Activated CD4-positive, alpha-beta T cell treated with anti-CD3 and anti-CD28 coated beads, Interleukin-2, amount 10 ng/mL, durations not matched to agents 7 days and 5 days (primary cell): ENCODE measurements around the gene CD93. TPM values are rescaled to one million over a fixed set of nuclear protein-coding genes. Genes with fewer than 3 reads are reported as not detected.

ENCODE experiments used
- CTCF ChIA-PET: fragments of 350-600 bp; sonication (Branson Sonifier 250); formaldehyde crosslinking; loops from one replicate; lab custom pipeline; 2021; ENCODE audit warnings: antibody characterized with exemption; lab: Charles Lee
- POLR2A ChIA-PET: fragments of 350-600 bp; sonication (Branson Sonifier 250); formaldehyde crosslinking; loops from one replicate; lab custom pipeline; 2021; ENCODE audit warnings: antibody characterized with exemption; lab: Charles Lee
- DNase-seq: peaks from one replicate; pipeline ENCODE4 v3.0.0-alpha.2; 2020
- H3K27ac Mint-ChIP-seq: one replicate; pipeline ENCODE4 v1.8.0; 2021; ENCODE audit warnings: mild to moderate bottlenecking, moderate library complexity, mixed read lengths
- H3K27me3 Mint-ChIP-seq: one replicate; pipeline ENCODE4 v1.8.0; 2021; ENCODE audit warnings: mixed read lengths
- H3K36me3 Mint-ChIP-seq: one replicate; pipeline ENCODE4 v1.8.0; 2021; ENCODE audit warnings: low read depth, mixed read lengths
- H3K4me1 Mint-ChIP-seq: one replicate; pipeline ENCODE4 v1.8.0; 2021; ENCODE audit warnings: mixed read lengths
- H3K4me3 Mint-ChIP-seq: one replicate; pipeline ENCODE4 v1.8.0; 2021; ENCODE audit warnings: mild to moderate bottlenecking, moderate library complexity, mixed read lengths
- H3K9me3 Mint-ChIP-seq: one replicate; pipeline ENCODE4 v1.8.0; 2021; ENCODE audit warnings: mixed read lengths
- total RNA-seq, 2 experiments: library from RNA; stranded (reverse); gene quantifications; one replicate each; pipeline ENCODE4 v1.2.3, GENCODE V29; 2021

The CD93 gene
- total RNA-seq, 2 experiments from 2014 or later, result 1.7 to 1.8 TPM

DNA sequence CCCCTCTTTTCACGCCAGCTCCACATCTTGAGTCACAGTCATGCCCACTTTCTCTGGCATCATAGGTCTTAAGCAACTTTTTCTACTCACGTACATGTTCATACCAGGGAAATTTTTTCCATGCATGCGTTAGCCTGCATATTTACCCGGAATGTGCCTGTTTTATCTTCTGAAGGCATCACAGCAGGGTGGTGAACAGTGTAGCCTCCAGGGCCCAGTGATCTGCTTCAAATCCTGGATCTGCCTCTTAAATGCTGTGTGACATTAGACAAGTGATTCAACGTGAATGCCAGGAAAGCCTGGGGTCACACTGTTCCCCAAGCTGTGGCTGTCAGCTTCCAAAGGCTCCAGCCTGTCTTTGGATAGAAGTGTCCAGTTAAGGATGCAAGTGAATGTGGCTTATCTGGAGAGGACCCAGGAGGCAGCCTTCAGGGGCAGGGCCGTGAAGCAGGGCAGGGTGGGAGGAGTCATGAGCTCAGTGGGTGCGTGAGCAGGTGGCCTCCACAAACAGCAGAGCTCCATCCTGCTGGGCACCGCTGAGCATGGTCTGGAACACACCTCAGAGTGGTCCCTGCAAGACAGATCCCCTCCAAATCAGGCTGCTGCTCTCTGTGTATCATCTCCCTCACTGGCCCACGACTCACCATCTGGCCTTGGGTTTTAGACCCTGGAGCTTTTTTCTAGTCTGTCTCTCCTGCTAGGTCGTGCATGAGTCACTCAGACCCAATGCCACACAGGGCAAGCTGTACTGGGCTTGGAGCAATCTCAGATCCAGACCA, 30.4 kb upstream of the CD93 start:
- H3K4me3 Mint-ChIP-seq, result no peak overlapping the region
- H3K4me1 Mint-ChIP-seq, result peaks cover 2% of the 10 kb centered on the region
- H3K27me3 Mint-ChIP-seq, result no peaks in the 10 kb centered on the region
- H3K36me3 Mint-ChIP-seq, result no peaks in the 10 kb centered on the region
- H3K27ac Mint-ChIP-seq, result no peak overlapping the region
- no peaks in the 10 kb centered on the region for H3K9me3 Mint-ChIP-seq
- DNase-seq, result no peak
- ChIA-PET CTCF (interaction anchor here (0.7 kb wide), 1 partner anchor 9 kb away, joined by 3 read pairs; no protein-coding TSS in a partner anchor), POLR2A (no interaction called here)

DNA sequence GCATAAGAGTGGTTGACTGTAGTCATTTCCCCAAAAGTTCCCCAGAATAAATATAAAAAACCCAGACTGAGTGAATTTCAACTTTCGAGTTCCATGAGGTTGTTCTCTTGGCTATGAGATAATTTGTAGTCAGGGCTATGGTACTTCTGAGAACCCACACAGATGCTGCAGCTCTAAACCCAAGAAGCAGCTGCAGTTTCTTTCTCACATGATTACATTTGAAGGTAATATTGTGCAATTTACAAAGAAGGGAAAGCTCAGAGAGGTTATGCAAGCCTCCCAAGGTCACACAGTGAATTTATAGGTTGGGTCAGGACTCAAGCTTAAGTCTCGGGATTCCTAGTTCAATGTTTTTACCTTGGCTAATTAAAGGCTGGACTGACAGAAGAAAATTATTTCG, 29.7 kb upstream of the CD93 start:
- Mint-ChIP-seq H3K4me1 (peaks cover 2% of the 10 kb centered on the region), H3K27ac (no peak overlapping the region)
- CTCF ChIA-PET, result interaction anchor here (0.7 kb wide), 1 partner anchor 9 kb away, joined by 3 read pairs; no protein-coding TSS in a partner anchor

DNA sequence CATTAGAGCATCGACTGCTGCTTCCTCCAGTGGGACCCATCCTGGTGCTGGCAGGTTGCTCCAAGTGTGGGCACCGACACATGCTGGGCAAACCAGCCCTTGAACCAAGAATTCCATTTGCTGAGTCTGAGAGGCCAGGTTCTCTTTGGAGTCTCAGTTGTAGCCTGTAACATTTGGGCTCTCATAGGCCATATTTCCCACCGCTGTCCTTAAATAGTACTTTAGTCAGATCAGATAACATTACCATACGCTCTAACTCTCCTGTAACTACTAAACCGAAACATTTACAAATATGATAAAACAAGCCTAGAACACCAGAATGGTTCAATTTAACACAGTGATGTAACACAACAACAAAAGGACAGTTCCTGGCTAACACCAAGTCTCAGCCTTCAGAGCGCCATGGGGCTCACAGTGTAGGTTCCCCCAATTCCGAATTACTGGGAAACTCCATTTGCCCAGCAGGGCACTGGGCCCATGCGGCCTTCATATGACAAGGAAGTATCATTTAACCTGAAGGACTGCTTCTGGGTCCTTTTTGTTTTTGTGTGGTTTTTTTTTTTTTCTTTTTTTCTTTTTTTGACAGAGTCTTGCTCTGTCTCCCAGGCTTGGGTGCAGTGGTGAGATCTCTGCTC, 28.4 kb upstream of the CD93 start:
- Mint-ChIP-seq H3K4me1 (no peaks in the 10 kb centered on the region), H3K27ac (no peak overlapping the region), H3K9me3 (no peaks in the 10 kb centered on the region), H3K4me3 (no peak overlapping the region), H3K36me3 (no peaks in the 10 kb centered on the region), H3K27me3 (no peaks in the 10 kb centered on the region)
- CTCF ChIA-PET, result no interaction called here
- POLR2A ChIA-PET, result no interaction called here
- no peak for DNase-seq

More for the DNA sequence above, 29.7 kb upstream of the CD93 start:
- H3K36me3 Mint-ChIP-seq, result no peaks in the 10 kb centered on the region
- DNase-seq, result no peak
- H3K27me3 Mint-ChIP-seq, result no peaks in the 10 kb centered on the region
- no peak overlapping the region for H3K4me3 Mint-ChIP-seq
- POLR2A ChIA-PET, result no interaction called here
- no peaks in the 10 kb centered on the region for H3K9me3 Mint-ChIP-seq

DNA sequence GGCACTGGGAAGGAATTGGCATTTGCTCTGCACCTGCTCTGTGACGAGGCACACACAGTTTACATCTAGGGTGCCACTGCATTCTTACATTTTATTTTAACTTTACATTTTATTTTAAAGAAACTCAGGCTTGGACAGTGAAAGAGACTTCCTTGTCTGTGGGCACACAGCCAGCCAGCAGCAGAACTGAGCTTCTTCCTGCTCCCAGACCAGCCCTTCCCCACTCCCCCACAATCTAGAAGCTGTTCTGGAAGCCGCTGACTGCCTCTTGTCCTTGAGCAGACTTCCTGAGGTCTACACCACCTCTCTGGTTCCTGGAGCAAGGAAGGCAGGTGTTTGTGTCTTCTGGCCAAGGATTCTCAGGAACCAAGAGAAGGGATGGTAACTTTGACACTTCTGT, 27.9 kb upstream of the CD93 start:
- Mint-ChIP-seq H3K27me3 (no peaks in the 10 kb centered on the region), H3K27ac (no peak overlapping the region), H3K4me1 (no peaks in the 10 kb centered on the region), H3K9me3 (no peaks in the 10 kb centered on the region), H3K36me3 (no peaks in the 10 kb centered on the region), H3K4me3 (no peak overlapping the region)
- POLR2A ChIA-PET, result no interaction called here
- CTCF ChIA-PET, result no interaction called here
- no peak for DNase-seq

DNA sequence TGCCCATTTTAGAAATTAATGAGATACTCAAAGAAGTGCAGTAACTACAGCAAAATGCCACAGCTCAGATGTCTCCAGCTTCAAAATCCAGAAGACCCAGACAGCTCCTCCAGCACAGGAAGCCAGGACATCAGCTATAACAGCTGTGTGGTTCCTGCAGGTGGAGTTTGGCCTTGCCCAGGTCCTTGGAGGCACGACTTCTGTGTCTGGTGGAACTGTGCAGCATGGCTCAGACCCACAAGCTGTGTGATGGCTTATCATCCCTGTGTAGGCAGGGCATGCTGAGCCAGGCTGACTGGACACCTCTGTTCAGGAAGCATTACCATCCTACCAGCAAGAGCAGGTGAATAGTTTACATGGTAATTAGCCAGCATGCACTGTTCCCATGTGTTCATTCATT, 26.5 kb upstream of the CD93 start:
- no peaks in the 10 kb centered on the region for H3K36me3 Mint-ChIP-seq
- CTCF ChIA-PET, result no interaction called here
- POLR2A ChIA-PET, result no interaction called here

DNA sequence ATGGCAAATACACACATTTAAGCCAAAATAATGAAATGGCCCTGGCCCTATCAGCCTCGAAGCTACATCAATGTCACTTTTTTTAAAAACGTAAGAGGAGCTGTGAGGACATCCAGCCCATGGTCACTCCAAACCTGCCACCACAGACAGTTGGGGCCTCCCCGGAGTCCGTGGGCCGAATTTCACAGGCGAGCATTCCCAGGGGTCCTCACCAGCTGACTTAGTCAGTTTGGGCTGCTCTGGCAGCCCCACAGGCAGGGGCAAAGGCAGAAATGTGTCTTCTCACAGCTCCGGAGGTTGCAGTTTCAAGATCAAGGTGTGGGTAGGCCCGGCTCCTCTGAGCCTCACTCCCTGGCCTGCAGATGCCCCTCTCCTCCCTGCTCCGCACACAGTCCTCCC, 25.8 kb upstream of the CD93 start:
- POLR2A ChIA-PET, result no interaction called here
- CTCF ChIA-PET, result interaction anchor here (1.8 kb wide), 1 partner anchor 23 kb away, joined by 3 read pairs; no protein-coding TSS in a partner anchor
- no peak for DNase-seq
- H3K4me1 Mint-ChIP-seq, result no peaks in the 10 kb centered on the region
- H3K36me3 Mint-ChIP-seq, result no peaks in the 10 kb centered on the region
- peaks cover 4% of the 10 kb centered on the region for H3K27me3 Mint-ChIP-seq
- no peak overlapping the region for H3K4me3 Mint-ChIP-seq
- no peak overlapping the region for H3K27ac Mint-ChIP-seq
- H3K9me3 Mint-ChIP-seq, result no peaks in the 10 kb centered on the region

More for the DNA sequence above, 26.5 kb upstream of the CD93 start:
- no peak overlapping the region for H3K27ac Mint-ChIP-seq
- H3K4me1 Mint-ChIP-seq, result no peaks in the 10 kb centered on the region
- peaks cover 4% of the 10 kb centered on the region for H3K27me3 Mint-ChIP-seq
- H3K4me3 Mint-ChIP-seq, result no peak overlapping the region
- H3K9me3 Mint-ChIP-seq, result no peaks in the 10 kb centered on the region
- no peak for DNase-seq

DNA sequence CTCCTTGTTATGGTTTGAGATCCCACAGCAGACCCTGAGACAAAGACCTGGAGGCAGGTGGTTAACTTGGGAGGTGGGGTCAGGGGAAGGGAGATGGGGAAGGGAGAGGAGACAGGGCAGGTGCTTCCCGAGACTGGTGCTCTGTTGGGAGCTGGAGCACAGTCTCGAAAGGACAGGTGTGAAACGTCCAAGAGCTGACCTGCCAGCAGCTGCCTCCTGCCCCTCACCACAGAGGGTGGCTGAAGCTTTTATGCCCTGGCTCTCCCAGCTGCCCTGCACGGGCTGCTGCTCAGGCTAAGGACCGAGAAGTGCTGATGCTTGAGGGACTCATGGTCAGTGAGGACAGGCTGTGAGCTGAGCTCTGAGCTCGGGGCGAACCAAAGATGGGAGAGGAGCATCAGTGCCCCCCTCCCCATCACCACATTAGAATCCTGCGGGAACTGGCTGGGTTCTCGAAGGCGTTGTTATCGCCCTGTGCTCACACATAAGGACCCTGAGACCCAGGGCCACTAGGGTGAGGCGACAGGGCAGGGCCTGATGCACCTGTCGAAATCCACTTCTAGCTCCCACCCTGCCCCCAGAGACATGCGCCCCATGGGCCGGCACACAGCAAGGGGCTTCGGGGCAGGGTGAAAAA, 25.3 kb upstream of the CD93 start:
- H3K36me3 Mint-ChIP-seq, result no peaks in the 10 kb centered on the region
- ChIA-PET CTCF (interaction anchor here (1.8 kb wide), 1 partner anchor 22 kb away, joined by 3 read pairs; no protein-coding TSS in a partner anchor), POLR2A (no interaction called here)
- no peak overlapping the region for H3K27ac Mint-ChIP-seq
- no peak overlapping the region for H3K4me3 Mint-ChIP-seq
- no peaks in the 10 kb centered on the region for H3K4me1 Mint-ChIP-seq
- peaks cover 4% of the 10 kb centered on the region for H3K27me3 Mint-ChIP-seq
- no peak for DNase-seq
- no peaks in the 10 kb centered on the region for H3K9me3 Mint-ChIP-seq

DNA sequence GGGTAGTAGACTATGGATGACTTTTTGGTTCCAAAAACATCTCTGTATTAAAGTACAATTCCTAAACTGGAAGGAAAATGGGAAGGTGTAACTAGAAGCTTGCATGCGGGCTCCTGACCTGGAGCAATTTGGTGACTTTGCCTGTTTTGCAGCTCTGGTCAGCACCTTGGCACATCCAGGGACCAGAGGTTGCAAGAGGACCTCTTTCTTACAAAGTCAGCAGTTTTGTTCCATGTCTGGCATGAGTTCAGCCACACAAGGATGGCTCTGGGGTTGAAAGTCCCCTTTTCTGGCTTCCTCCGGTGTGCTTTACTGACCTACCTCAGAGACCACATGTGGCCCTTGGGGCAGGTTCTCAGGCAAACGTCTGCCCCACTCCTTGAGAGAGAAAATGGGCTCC, 22.7 kb upstream of the CD93 start:
- ChIA-PET CTCF (no interaction called here), POLR2A (no interaction called here)
- peaks cover 8% of the 10 kb centered on the region for H3K27me3 Mint-ChIP-seq

DNA sequence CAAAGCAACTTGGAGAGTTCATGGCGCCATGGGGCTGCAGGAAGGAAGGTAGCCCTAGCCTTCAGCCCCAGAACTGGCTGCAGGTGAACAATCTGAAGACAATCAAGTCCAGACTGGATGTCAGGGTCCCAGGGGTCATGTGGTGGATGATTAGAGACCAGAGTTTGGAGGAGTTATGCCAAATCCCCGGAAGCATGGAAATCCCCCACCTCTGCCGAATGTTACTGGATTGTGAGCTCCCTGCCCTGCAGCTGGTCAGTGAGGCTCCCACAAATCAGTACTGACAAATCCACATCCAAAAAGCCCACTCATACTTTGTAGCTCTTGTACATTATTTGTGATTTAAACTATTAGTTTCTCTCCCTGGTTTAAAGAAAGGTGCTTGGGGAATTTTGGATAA, 21.3 kb upstream of the CD93 start:
- no peak for DNase-seq
- H3K4me3 Mint-ChIP-seq, result no peak overlapping the region
- H3K9me3 Mint-ChIP-seq, result no peaks in the 10 kb centered on the region
- POLR2A ChIA-PET, result no interaction called here
- H3K27ac Mint-ChIP-seq, result no peak overlapping the region
- CTCF ChIA-PET, result no interaction called here
- H3K4me1 Mint-ChIP-seq, result no peaks in the 10 kb centered on the region
- peaks cover 11% of the 10 kb centered on the region for H3K27me3 Mint-ChIP-seq
- H3K36me3 Mint-ChIP-seq, result no peaks in the 10 kb centered on the region

More for the DNA sequence above, 22.7 kb upstream of the CD93 start:
- no peaks in the 10 kb centered on the region for H3K9me3 Mint-ChIP-seq
- no peaks in the 10 kb centered on the region for H3K4me1 Mint-ChIP-seq
- DNase-seq, result no peak
- no peak overlapping the region for H3K4me3 Mint-ChIP-seq
- no peak overlapping the region for H3K27ac Mint-ChIP-seq
- H3K36me3 Mint-ChIP-seq, result no peaks in the 10 kb centered on the region

DNA sequence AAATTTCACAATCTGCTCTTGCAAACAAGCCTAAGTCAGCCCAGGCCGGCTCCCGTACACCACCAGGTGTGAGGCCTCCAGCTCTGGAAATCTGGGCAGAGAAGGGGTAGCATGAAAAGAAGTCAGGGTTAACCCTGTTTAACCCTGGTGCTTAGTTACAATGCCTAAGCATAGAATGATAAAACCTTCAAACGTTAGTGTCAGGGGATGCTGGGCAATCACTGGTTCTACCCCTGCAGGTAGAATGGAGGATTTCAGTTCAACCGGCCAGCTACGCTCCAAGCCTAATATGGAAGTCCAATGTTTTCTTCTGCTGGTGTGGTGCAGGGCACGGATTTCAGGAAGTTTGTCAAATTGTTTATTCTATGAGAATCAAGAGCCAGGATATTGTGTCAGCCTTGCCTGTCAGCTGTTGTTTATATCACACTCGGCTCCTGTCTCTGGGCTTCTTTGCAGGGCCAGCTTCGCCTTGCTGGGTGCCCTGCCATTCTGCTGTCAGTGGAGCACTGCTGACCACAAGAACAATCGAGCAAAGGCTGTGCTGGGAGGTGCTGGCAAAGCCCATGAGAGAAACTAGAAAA, 20.2 kb upstream of the CD93 start:
- Mint-ChIP-seq H3K9me3 (no peaks in the 10 kb centered on the region), H3K36me3 (no peaks in the 10 kb centered on the region), H3K27me3 (peaks cover 11% of the 10 kb centered on the region), H3K4me3 (no peak overlapping the region), H3K4me1 (no peaks in the 10 kb centered on the region), H3K27ac (no peak overlapping the region)
- DNase-seq, result no peak
- ChIA-PET POLR2A (no interaction called here), CTCF (interaction anchor here (0.7 kb wide), 1 partner anchor 12 kb away, joined by 3 read pairs; no protein-coding TSS in a partner anchor)

DNA sequence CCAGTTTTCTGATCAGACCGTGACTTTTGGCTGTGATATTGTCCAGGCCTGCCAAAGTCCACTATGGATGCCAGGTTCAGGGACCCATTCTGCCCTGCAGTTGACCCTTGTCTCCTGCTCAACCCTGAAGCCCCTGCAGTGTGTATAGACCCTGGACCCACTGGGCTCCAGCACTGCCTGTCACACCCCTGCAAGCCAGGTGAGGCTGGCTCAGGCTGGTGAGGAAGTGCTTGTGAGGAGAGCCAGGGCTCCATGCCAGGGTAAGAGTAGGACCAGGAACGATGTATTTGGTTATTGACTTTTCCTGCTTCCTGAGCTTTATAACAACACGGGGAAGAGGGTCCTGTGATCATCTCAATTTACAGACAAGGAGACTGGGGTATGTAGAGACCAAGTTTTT, 19.1 kb upstream of the CD93 start:
- ChIA-PET CTCF (no interaction called here), POLR2A (no interaction called here)
- peaks cover 11% of the 10 kb centered on the region for H3K27me3 Mint-ChIP-seq
- H3K9me3 Mint-ChIP-seq, result no peaks in the 10 kb centered on the region
- H3K4me1 Mint-ChIP-seq, result no peaks in the 10 kb centered on the region
- no peaks in the 10 kb centered on the region for H3K36me3 Mint-ChIP-seq
- H3K27ac Mint-ChIP-seq, result no peak overlapping the region
- no peak for DNase-seq
- H3K4me3 Mint-ChIP-seq, result no peak overlapping the region

DNA sequence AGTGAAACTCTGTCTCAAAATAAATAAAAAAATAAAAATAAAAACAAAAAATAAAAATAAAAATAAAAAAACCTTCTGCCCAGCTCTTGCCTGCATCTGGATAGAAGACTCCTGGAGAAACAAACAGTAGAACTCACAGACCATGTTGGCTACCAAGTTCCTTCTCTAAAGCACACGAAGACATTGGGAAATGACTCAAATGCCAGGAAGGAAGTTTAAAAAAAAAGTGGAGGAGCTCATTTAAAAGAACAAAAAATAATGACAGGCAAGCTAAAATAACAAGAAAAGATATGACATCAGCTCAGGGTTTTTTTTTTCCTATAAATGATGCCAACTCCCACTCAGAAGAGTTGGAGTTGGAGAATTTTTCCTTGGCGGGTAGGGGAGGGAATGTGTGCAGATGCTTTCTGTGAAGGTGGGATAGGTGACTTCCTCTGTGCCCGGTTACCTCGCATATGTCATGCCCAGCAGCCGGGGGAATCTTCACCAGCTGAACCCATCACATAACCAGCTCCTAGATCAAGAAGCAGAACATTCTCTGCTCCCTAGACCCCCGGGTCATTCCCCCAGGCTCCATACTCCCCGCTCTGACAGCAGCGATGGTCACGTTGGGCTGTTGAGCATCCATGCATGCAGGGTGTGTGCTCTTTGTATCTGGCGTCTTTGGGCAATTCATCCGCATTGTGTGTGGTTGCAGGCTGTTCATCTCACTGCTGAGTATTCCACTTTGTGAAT, 17.3 kb upstream of the CD93 start:
- H3K4me3 Mint-ChIP-seq, result no peak overlapping the region
- no peaks in the 10 kb centered on the region for H3K9me3 Mint-ChIP-seq
- H3K27me3 Mint-ChIP-seq, result peaks cover 9% of the 10 kb centered on the region
- no peak overlapping the region for H3K27ac Mint-ChIP-seq
- no peaks in the 10 kb centered on the region for H3K4me1 Mint-ChIP-seq
- no peak for DNase-seq
- CTCF ChIA-PET, result interaction anchor here (0.9 kb wide), 2 partner anchors 16 to 52 kb away, joined by 3 read pairs; no protein-coding TSS in a partner anchor
- POLR2A ChIA-PET, result no interaction called here
- H3K36me3 Mint-ChIP-seq, result no peaks in the 10 kb centered on the region
